Right lobe of liver (tissue), 6 donors: ENCODE measurements around the gene CHI3L1. TPM values are rescaled to one million over a fixed set of nuclear protein-coding genes. Genes with fewer than 3 reads are reported as not detected.
A peak's percentile ranks its signal among the peaks of the same experiment; 100 is the strongest.

Experiments
- ATAC-seq, 4 donors: fragments of 200-7000 bp; cut with Tn5 transposase; one replicate each; pipeline ENCODE4 v1.9.1; 2020; ENCODE audit warnings: mild to moderate bottlenecking in 4 of 4, moderate library complexity in 4 of 4
- DNase-seq, 3 donors: peaks; one replicate each; pipeline ENCODE4 v3.0.0-alpha.2; 2020
- H3K27ac ChIP-seq, 3 donors: fragments of 200-600 bp; one replicate each; pipeline ENCODE4 v1.8.0; 2022
- H3K27me3 ChIP-seq, 2 donors: fragments of 200-600 bp; one replicate each; pipeline ENCODE4 v1.8.0; 2022
- H3K36me3 ChIP-seq, 4 donors: fragments of 200-600 bp; sonication (generic) in 1 of 4; one replicate each; pipeline versions ENCODE4 v1.5.1 to v1.8.0; 2017 to 2022; ENCODE audit warnings: control low read depth in 1 of 4
- H3K4me1 ChIP-seq, 4 donors: fragments of 200-600 bp; sonication (generic) in 1 of 4; one replicate each; pipeline versions ENCODE4 v1.5.1 to v1.8.0; 2017 to 2022; ENCODE audit warnings: control low read depth in 1 of 4
- H3K4me3 ChIP-seq, 3 donors: fragments of 200-600 bp; one replicate each; pipeline ENCODE4 v1.8.0; 2022
- H3K9me3 ChIP-seq, 4 donors: fragments of 200-600 bp; sonication (generic) in 1 of 4; one replicate each; pipeline versions ENCODE4 v1.5.1 to v1.8.0; 2017 to 2022; ENCODE audit warnings: control low read depth in 1 of 4
- CTCF ChIP-seq, 4 donors: fragments of 200-600 bp in 3 of 4; fragments of 450-650 bp in 1 of 4; IDR thresholded peaks; one replicate each; pipeline versions ENCODE4 v1.5.1 to v1.8.0; 2016 to 2022; ENCODE audit warnings: antibody characterized with exemption in 4 of 4, mild to moderate bottlenecking in 2 of 4
- POLR2A ChIP-seq: fragments of 450-650 bp; IDR thresholded peaks from one replicate; pipeline ENCODE4 v1.6.1; 2017; ENCODE audit warnings: antibody characterized with exemption, mild to moderate bottlenecking
- WGBS: methylation state at CpG from one replicate; pipeline ENCODE4 v1.1.6; 2018; ENCODE audit warnings: low coverage, low lambda C conversion rate; ENCODE audit not compliant: insufficient coverage; ENCODE audit errors: missing lambda C conversion rate; 5-methylcytosine and 5-hydroxymethylcytosine counted together
- intact Hi-C, 2 donors: fragments of 100-400 bp; cut with DNase I; formaldehyde crosslinking; loops; one replicate each; pipeline versions ENCODE4 v1.11.2 to v1.14.1; 2022
- total RNA-seq, 6 experiments: library from RNA; depleted of rRNA in 2 of 6; stranded (reverse); fragments of >200 nt in 2 of 6; fragmentation: NEBNext Ultra II Directional in 3 of 6; extraction: Animal tissue kit (Norgen Biotek cat#: 25700) in 3 of 6; gene quantifications; one replicate each; pipeline versions ENCODE4 v1.1.0 to v1.2.4, GENCODE V29; 2016 to 2023
- donor health status: DM: no; HTN: yes; CAD: no.
- donor health status: DM: no; HTN: no; CAD: no.
- donor health status: DM: no; HTN: no; CAD: no.
- donor health status: DM: no; HTN: yes; CAD: no.
- donor health status: DM: no; HTN: yes; CAD: no.

The CHI3L1 gene
- total RNA-seq, 6 experiments from 2014 or later = 2.8 to 397 (median 219) TPM

GRCh38 chr1:203189951-203190352 lies 3.4 kb upstream of the CHI3L1 start:
- Histone ChIP-seq H3K27ac (no peak overlapping the region), H3K36me3 (no peaks in the 10 kb centered on the region), H3K9me3 (no peaks in the 10 kb centered on the region), H3K4me1 (no peaks in the 10 kb centered on the region), H3K4me3 (no peak overlapping the region), H3K27me3 (no peaks in the 10 kb centered on the region)
- ATAC-seq (no peak), DNase-seq (peak in 1 of 3 donors; percentile 33)
- 40% methylated on average over 7 of the region's 7 CpGs for WGBS
- intact Hi-C loops = no loop called here
- no peak for TF ChIP-seq POLR2A
- TF ChIP-seq CTCF (IDR thresholded peaks at IDR 0.05) = no peak

GRCh38 chr1:203188686-203189232 lies 2.3 kb upstream of the CHI3L1 start:
- no peak for TF ChIP-seq POLR2A
- TF ChIP-seq CTCF (IDR thresholded peaks at IDR 0.05) = no peak
- H3K27me3 ChIP-seq = no peaks in the 10 kb centered on the region
- WGBS = 51% methylated on average over 3 of the region's 4 CpGs
- H3K4me1 ChIP-seq = no peaks in the 10 kb centered on the region
- H3K4me3 ChIP-seq = no peak overlapping the region
- peak in 1 of 3 donors; percentile 21 for DNase-seq
- H3K9me3 ChIP-seq = no peaks in the 10 kb centered on the region
- intact Hi-C loops = no loop called here
- no peak overlapping the region for H3K27ac ChIP-seq
- H3K36me3 ChIP-seq = no peaks in the 10 kb centered on the region
- ATAC-seq = no peak

GRCh38 chr1:203187689-203188264 lies 1.3 kb upstream of the CHI3L1 start:
- H3K36me3 ChIP-seq = no peaks in the 10 kb centered on the region
- intact Hi-C loops = no loop called here
- 97% methylated on average over 3 of the region's 3 CpGs for WGBS
- no peaks in the 10 kb centered on the region for H3K4me1 ChIP-seq
- TF ChIP-seq CTCF (IDR thresholded peaks at IDR 0.05) (no peak), POLR2A (no peak)
- no peak for ATAC-seq
- no peaks in the 10 kb centered on the region for H3K9me3 ChIP-seq
- no peak overlapping the region for H3K4me3 ChIP-seq
- no peaks in the 10 kb centered on the region for H3K27me3 ChIP-seq
- DNase-seq = no peak
- no peak overlapping the region for H3K27ac ChIP-seq

GRCh38 chr1:203187304-203187685 lies 791 bp upstream of the CHI3L1 start:
- DNase-seq = peak in 1 of 3 donors; percentile 35
- H3K36me3 ChIP-seq = no peaks in the 10 kb centered on the region
- H3K4me1 ChIP-seq = no peaks in the 10 kb centered on the region
- H3K9me3 ChIP-seq = no peaks in the 10 kb centered on the region
- H3K27me3 ChIP-seq = no peaks in the 10 kb centered on the region
- no peak overlapping the region for H3K4me3 ChIP-seq
- ATAC-seq = no peak
- no peak overlapping the region for H3K27ac ChIP-seq
- no peak for TF ChIP-seq POLR2A
- TF ChIP-seq CTCF (IDR thresholded peaks at IDR 0.05) = no peak
- 64% methylated on average over 7 of the region's 7 CpGs for WGBS
- intact Hi-C loops = no loop called here
